G401 (cell line): ENCODE measurements around the gene WDR54. TPM values are rescaled to one million over a fixed set of nuclear protein-coding genes. Genes with fewer than 3 reads are reported as not detected.
"Not testable (repeated sequence)": the region's sequence is repeated elsewhere in the genome, so short reads cannot be mapped to it uniquely, and the experiment has no call there.

Source experiments
- DNase-seq: peaks from one replicate; pipeline ENCODE4 v3.0.0-alpha.2; 2015; ENCODE audit warnings: low spot score
- in situ Hi-C: cut with HindIII; loops from 2 replicates; pipeline ENCODE4 v1.10.0; 2016; ENCODE audit warnings: low sequenced_read_pairs, mixed read lengths
- total RNA-seq: library from RNA; depleted of rRNA; stranded (reverse); fragments of >200 nt; shearing (Covaris generic); gene quantifications from 2 replicates; pipeline ENCODE4 v1.2.3, GENCODE V29; 2014

The WDR54 gene
- total RNA-seq, 1 experiment from 2014 or later: 104 TPM

DNA sequence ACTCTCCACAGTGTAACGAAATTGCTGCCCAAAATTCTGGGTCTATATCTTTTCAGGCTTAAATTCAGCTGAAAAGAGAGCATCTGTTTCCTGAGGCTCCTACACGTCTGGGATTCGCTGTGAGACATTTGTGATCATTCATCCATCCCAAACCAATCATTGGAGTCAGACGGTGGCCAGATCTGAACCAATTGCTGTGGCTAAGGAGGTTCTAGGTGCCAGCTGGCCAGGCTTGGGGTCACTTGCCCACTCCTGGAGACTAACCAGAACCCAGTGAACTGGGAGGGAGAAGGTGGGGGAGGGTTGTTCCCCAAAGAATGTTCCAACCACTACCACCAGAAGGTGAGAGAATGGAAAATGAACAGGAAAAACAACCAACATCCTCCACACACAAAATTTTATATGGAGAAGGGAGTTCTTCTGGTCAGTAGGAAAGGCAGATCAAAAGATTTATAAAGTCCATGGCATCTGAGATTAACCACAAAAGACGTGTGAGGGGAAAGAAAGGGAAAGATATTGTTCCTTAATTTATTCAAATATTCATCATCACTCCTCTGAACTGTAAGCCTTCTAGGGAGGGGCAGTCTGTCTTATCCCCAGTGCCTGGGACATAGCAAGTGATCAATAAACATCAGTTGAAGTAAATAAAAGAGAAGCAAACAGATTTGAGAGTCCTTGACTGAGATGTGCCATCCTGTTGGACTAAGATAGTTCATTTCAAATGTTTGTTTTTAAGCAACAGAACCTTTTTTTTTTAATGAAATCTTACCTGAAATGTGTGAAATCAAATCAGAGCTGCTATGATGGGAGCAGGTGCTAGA lies 23.2 kb downstream of the WDR54 start:
- in situ Hi-C loops: no loop called here
- no peak for DNase-seq

DNA sequence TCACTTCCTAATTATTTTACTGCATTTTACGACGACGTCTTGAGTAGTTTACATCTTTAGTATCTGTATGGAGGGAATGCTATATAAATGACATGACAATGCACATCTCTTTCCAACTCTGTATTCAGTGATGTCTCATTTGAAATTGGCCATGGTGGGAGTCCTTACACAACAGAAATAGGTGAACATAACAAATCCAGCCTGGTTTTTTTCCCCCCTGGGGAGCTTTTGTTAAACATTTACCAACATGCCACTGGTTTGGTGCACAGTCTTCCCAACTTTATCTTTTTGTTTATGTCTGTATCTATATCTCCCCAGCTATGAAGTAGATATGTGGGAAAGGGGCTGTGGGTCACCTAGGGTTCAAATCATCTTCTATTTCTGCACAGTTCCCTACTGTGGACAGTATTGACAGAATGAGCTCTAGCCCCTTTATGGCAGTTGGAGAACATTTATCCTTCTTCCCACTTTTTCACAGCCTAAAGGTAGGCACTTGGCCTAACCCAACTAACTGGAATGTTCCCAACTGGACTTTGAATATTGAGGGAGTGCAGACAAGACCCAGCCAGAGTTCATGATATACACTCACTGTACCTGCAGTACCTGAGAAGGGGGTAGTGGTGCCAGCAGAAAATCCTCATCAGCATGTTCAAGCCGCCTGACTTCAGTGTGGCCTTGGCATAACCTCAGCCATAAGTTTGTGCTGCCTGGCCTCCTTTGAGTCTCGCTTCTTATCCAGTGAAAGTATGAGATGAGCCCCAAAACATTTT lies 25.9 kb downstream of the WDR54 start:
- in situ Hi-C loops: no loop called here
- DNase-seq: no peak

DNA sequence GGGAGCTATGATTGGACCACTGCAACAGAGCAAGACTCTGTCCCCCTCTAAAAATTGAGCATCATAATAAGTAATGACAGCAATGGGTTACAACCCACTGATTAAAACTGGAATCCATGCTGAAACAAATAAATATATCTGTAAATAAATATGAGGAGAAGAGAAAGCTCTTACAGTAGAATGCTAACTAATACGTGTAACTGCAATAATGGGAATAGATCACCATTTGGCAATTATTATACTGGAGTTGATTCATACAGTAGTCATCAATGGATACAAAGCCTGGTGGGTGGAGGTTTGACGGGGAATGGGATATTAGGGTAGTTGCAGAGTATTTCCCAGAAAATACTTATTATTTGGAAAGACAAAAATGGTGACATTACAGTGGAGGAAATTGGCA lies 27.2 kb downstream of the WDR54 start:
- DNase-seq: no peak
- in situ Hi-C loops: no loop called here

DNA sequence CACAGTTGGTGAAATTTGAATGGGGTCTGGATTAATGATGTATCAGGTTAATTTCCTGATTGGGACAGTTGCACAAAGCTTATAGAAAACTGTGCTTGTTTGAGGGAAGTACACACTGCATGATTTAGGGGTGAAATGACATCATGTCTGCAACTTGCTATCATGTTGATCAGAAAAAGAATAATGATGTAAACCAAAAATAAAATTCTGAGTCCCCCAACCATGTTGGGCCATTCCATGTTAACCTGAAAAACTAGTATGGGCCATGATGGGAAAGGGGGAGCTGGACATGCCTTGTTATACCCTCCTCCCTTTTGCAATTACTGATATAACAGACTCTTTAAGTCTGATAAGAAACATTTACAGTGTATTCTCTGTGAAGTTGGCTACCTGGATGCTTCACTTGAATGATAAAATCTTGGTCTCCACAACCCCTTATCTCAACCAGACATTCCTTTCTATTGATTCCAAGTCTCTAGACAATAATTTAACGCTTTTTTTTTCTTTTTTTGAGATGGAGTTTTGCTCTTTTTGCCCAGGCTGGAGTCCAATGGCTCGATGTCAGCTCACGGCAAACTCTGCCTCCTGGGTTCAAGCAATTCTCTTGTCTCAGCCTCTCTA lies 29.1 kb downstream of the WDR54 start:
- in situ Hi-C loops: no loop called here
- DNase-seq: no peak

DNA sequence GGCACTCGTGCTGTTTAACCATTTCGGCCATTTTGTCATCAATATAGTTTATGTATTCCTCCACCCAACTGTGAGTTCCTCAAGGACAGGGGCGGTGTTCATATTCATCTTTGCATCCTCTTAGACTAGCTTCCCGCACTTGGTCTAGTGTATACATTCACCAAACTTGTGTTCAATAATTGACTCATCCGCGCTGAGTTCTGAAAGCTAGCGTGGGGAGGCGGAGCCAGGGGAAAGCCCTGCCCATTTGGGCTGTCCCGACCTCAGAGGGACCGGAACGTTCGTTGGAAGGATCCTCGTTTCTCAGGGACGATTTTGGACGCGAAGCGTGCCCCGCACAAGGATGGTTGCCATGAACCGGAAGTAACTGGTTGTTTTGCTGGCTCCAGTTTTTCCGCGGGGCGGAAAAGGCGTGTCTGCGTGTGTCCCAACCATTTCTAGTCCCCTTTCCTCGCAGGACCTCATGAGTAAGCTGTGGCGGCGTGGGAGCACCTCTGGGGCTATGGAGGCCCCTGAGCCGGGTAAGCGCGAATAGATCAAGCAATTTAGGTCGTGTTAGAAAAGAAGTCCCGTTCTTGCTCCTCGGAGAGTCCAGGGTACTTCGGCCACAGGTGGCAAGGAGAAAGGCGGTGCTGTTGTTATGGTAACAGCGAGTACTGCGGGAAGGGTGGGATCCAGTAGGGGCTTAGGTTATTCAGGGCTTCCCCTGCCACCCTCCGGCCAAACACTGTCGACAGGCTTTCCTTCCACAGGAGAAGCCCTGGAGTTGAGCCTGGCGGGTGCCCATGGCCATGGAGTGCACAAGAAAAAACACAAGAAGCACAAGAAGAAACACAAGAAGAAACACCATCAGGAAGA lies 33.4 kb downstream of the WDR54 start, which contains the start of gene INO80B:
INO80B (plus strand) TSS at position 434 of the 858 bp plus-strand sequence; CDS start at position 464, 30 bp downstream.
- DNase-seq: peak; percentile 97
- in situ Hi-C loops: no loop called here

DNA sequence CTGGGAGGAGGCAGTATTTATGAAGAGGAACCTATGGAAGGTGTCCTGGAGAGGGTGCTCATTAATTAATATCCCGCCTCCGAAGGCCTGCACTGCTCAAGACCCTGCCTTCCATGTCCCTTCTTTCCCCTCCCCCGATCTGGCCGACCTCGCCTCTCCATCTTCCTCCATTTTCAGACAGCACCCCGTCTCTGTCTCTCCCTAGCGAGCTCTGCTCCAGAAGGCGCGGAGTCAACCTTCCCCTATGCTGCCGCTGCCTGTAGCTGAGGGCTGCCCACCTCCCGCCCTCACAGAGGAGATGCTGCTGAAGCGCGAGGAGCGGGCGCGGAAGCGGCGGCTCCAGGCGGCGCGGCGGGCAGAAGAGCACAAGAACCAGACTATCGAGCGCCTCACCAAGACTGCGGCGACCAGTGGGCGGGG lies 35.6 kb downstream of the WDR54 start:
- no peak for DNase-seq
- in situ Hi-C loops: no loop called here

DNA sequence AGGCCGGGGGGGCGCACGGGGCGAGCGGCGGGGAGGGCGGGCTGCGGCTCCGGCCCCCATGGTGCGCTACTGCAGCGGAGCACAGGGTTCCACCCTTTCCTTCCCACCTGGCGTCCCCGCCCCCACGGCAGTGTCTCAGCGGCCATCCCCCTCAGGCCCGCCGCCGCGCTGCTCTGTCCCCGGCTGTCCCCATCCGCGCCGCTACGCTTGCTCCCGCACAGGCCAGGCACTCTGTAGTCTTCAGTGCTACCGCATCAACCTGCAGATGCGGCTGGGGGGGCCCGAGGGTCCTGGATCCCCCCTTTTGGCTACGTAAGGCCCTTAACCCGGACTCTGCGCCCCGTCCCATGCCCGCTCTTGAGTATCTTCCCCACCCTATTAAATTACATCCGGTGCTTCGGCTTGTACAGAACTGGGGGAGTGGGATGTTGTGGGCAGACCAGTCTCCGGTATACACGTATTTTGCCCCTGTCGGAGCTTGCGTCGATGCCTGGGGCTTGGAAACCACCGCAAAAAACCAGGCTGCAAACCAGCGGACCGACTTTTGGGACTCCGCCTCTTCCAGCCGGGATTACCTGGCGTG lies 36.1 kb downstream of the WDR54 start:
- in situ Hi-C loops: no loop called here
- peak; percentile 63 for DNase-seq

DNA sequence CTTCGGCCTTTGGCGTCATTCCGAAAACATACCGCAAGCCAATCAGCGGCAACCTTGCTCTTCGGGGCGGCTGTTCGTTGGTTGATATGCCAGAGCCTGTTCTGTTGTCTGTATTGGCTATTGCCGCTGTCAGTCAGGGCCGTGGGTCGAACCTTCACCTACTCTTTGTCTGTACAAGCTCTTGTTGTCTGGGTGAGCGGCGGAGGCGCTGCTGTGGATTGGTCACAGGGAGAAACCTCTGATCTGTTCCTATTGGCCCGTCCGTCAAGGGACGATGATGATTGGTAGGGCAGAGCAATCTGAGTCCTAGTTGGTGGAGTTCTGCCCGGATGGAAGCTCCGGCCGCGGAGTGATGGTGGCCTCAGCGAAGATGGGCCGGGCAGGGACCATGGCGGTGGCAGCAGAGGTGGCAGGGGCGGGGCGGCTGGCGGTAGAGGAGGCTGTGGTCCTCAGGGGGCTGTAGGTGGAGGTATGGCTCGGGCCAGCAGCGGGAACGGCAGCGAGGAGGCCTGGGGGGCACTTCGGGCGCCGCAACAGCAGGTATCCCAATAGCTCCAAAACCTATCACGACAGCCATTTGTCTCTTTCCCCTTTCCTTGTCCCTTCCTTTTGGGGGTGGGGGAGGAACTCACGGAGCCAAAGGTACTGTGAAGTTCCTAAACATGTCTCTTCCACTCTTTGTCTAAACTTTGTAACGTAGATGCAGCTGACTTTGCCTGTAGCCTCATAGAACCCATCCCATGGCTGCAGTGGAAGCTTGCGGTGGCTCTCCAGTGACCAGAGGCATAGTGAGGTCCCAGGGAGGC lies 36.8 kb downstream of the WDR54 start, which contains the start of gene WBP1:
WBP1 (plus strand) TSS at position 307 of the 806 bp plus-strand sequence; CDS start at position 472, 165 bp downstream.
- peak; percentile 100 for DNase-seq
- in situ Hi-C loops: no loop called here

DNA sequence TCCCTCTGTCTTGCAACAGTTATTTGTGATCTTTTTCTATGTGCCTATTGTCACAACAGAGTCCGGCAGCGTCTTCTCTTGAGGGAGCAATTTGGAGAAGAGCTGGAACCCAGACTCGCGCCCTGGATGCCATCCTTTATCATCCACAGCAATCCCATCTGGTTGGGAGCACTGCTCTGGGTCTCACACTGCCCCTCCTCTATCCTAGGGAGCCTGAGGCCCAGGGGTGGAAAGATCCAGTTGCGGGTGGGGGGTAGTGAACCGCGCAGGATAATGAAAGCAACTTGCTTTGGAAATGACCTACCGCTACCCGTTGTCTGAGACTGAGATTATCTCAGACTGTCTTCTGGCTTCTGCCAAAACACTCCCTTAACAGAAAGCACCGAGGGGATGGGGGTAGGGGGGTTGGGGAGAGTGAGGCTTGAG lies 37.4 kb downstream of the WDR54 start:
- no peak for DNase-seq
- in situ Hi-C loops: no loop called here

DNA sequence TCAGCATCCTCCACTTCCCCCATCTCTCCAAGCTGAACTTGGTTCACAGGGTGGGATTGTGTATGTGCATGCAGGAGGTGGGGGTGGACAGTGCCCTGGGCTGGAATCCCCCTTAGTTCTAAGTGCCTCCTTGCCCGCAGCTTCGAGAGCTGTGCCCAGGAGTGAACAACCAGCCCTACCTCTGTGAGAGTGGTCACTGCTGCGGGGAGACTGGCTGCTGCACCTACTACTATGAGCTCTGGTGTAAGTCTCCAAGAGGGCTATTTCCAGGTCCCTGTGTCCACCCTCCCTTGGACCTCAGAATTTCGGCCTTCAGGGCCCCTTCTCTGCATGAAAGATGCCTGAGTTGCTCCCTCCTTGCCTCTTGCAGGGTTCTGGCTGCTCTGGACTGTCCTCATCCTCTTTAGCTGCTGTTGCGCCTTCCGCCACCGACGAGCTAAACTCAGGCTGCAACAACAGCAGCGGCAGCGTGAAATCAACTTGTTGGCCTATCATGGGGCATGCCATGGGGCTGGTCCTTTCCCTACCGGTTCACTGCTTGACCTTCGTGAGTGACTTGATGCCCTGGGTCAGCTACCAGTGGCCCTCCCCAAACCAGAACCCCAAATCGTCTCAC lies 38.1 kb downstream of the WDR54 start:
- in situ Hi-C loops, DNase-seq: not testable (repeated sequence)

DNA sequence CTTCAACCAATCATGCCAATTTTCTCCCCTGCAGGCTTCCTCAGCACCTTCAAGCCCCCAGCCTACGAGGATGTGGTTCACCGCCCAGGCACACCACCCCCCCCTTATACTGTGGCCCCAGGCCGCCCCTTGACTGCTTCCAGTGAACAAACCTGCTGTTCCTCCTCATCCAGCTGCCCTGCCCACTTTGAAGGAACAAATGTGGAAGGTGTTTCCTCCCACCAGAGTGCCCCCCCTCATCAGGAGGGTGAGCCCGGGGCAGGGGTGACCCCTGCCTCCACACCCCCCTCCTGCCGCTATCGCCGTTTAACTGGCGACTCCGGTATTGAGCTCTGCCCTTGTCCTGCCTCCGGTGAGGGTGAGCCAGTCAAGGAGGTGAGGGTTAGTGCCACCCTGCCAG lies 38.7 kb downstream of the WDR54 start:
- in situ Hi-C loops, DNase-seq: not testable (repeated sequence)

DNA sequence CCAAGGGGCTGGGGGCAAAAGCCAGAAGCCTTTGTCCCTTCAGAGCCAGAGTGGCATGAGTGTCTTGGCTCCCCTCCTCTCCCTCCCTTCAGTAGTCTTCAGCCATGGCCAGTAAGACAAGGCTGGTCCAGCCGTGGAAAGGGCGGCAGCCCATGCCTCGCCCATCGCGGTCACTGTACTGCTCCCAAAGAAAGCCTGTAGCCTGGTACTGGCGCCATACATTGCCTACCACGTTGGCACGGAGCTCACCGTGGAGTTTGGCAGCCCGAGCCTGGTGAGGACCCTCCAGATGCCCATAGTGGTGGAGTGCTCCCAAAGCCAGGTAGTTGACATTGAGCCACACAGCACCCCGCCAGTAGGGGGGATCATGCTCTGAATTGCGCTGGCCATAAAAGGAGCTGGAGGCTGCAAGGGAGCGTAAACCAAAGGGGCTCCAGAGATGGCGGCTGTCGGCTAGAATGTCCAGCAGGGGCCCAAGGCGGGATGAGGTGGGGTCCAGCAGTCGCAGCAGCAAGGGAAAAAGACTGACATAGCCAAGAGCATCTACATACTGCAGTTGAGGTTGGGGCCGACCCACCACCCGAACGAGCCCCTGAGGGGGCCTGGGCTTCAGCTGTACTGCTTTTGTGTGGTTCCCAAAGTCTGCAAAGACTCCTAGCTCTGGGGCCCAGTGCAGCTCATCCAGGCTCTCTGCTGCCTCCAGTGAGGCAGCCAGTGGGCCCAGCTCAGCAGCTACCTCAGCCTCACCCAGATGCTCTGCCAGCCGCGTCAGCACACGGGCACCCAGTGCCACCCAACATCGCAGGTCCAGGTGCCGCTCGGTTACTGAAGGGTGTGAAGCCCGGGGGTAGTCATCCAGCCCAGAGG lies 39.9 kb downstream of the WDR54 start:
- DNase-seq: no peak
- in situ Hi-C loops: no loop called here

DNA sequence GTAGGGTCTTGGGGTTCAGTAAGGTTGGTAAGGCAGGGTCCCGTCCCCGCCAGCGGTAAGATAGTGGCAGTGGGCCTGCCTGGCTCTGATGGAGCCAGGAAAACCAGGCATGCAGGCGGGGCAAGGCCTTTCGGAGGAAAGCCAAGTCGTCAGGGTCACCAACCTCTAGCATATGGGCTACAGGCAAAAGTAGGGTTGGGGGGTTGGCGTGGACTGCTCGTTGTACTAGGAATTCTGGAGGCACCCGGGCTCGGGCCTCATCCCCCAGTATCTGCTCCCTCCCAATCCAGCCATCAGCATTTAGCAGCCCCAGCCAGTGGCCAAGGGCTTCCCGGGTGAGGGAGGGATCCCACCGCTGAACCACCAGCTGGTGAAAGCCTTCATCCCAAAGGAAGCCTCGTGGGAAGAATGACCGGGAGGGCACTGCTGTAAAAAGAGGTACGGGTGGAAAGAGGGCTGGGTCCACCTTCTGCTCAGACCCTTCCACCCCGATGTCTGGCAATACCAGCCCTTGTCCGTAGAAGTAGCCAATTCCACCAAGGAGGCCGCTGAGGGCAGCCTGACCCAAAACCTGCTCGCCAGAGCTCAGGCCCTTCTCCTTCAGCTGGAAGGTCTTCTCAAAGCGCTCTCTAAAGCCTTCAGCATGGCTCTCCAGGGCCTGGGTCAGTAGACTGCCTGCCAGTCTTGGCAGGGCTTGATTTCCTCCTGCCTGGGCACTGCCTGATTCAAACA lies 40.7 kb downstream of the WDR54 start:
- DNase-seq: no peak
- in situ Hi-C loops: no loop called here

DNA sequence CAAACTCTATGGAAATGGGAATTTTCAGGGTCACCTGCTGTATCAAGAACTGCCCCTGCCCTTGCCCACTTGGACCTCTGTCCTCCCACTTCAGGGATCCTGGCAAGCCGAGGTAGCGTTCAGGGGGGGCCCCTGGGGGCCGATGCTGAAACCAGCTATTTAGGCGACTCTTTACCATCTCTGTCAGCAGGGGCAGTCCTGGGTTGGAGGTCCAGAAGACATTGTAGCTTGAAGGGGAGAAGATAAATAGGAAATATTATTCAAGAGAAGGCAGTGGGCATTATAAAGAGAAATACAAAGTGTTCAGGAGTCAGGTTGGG lies 41.2 kb downstream of the WDR54 start:
- no peak for DNase-seq
- in situ Hi-C loops: no loop called here

DNA sequence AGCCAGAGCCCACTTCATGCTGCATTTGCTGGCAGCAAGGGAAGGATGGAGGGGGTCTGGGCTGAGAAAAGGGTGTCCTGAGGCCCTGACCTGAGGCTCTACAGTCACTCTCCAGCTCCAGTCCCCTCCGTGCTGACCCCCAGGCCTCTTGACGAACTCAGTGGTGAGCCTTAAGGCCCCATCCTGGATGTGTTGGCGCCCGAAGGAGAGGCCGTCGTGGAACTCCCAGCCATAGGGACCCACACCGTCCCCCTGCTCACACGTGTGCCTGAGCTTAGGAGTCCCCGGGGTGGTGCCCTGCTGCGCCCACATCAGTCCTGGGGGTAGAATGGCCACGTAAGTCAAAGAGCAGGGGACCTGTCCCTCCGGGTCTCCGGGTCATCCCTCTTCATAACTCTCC lies 42.9 kb downstream of the WDR54 start:
- in situ Hi-C loops: no loop called here
- DNase-seq: no peak

DNA sequence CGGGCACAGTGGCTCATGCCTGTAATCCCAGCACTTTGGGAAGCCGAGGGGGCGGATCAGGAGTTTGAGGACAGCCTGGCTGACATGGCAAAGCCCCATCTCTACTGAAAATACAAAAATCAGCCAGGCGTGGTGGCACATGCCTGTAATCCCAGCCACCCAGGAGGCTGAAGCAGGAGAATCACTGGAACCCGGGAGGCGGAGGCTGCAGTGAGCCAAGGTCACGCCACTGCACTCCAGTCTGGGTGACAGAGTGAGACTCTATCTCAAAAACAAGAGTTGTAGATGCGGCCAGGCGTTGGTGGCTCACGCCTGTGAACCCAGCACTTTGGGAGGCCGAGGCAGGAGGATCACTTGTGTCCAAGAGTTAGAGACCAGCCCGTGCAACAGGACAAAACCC lies 49.2 kb downstream of the WDR54 start:
- DNase-seq, in situ Hi-C loops: not testable (repeated sequence)
